ENCODE measurements around the gene AMDHD2.
"Not testable (repeated sequence)": the region's sequence is repeated elsewhere in the genome, so short reads cannot be mapped to it uniquely, and the experiment has no call there.

Gene AMDHD2

GRCh38 chr16:2533912-2534311 lies 13.7 kb downstream of the AMDHD2 start:
- DNase-seq (ENCODE audit: low read depth) = no peak

- DNase-seq (ENCODE audit: low read depth) = not testable (repeated sequence)
These were observed 14.2 kb downstream of the AMDHD2 start for GRCh38 chr16:2534335-2534734.

GRCh38 chr16:2535625-2536013 lies 15.4 kb downstream of the AMDHD2 start:
- DNase-seq (ENCODE audit: low read depth) = no peak

- DNase-seq (ENCODE audit: low read depth) = peak; percentile 93
These were observed 17.5 kb downstream of the AMDHD2 start, which contains the start of gene PDPK1 for GRCh38 chr16:2537451-2538379. PDPK1 (plus strand) TSS chr16:2538021; CDS start chr16:2538113, 92 bp downstream.

GRCh38 chr16:2539192-2539844 lies 19.1 kb downstream of the AMDHD2 start:
- not testable (repeated sequence) for DNase-seq (ENCODE audit: low read depth)

GRCh38 chr16:2539845-2540458 lies 19.8 kb downstream of the AMDHD2 start:
- DNase-seq (ENCODE audit: low read depth) = not testable (repeated sequence)

GRCh38 chr16:2540912-2541311 lies 20.7 kb downstream of the AMDHD2 start:
- DNase-seq (ENCODE audit: low read depth) = not testable (repeated sequence)

- not testable (repeated sequence) for DNase-seq (ENCODE audit: low read depth)
These were observed 21.2 kb downstream of the AMDHD2 start for GRCh38 chr16:2541409-2541808.

- DNase-seq (ENCODE audit: low read depth) = not testable (repeated sequence)
These were observed 23.6 kb downstream of the AMDHD2 start for GRCh38 chr16:2543771-2544170.

GRCh38 chr16:2550283-2550878 lies 30.2 kb downstream of the AMDHD2 start:
- DNase-seq (ENCODE audit: low read depth) = not testable (repeated sequence)

- DNase-seq (ENCODE audit: low read depth) = not testable (repeated sequence)
These were observed 31.3 kb downstream of the AMDHD2 start for GRCh38 chr16:2551420-2551889.

GRCh38 chr16:2554709-2555425 lies 34.7 kb downstream of the AMDHD2 start:
- DNase-seq (ENCODE audit: low read depth) = not testable (repeated sequence)

GRCh38 chr16:2557150-2557549 lies 37.0 kb downstream of the AMDHD2 start:
- DNase-seq (ENCODE audit: low read depth) = not testable (repeated sequence)

- DNase-seq (ENCODE audit: low read depth) = not testable (repeated sequence)
These were observed 40.1 kb downstream of the AMDHD2 start for GRCh38 chr16:2560131-2560797.

- peak; percentile 24 for DNase-seq (ENCODE audit: low read depth)
These were observed 40.6 kb downstream of the AMDHD2 start for GRCh38 chr16:2560798-2561133.

- not testable (repeated sequence) for DNase-seq (ENCODE audit: low read depth)
These were observed 47.3 kb downstream of the AMDHD2 start for GRCh38 chr16:2567506-2567905.

GRCh38 chr16:2568573-2568972 lies 48.4 kb downstream of the AMDHD2 start:
- DNase-seq (ENCODE audit: low read depth) = not testable (repeated sequence)

GRCh38 chr16:2572704-2573103 lies 52.5 kb downstream of the AMDHD2 start:
- DNase-seq (ENCODE audit: low read depth) = not testable (repeated sequence)

- DNase-seq (ENCODE audit: low read depth) = not testable (repeated sequence)
These were observed 55.7 kb downstream of the AMDHD2 start for GRCh38 chr16:2575839-2576238.

- DNase-seq (ENCODE audit: low read depth) = not testable (repeated sequence)
These were observed 56.9 kb downstream of the AMDHD2 start for GRCh38 chr16:2577044-2577443.

GRCh38 chr16:2578905-2579304 lies 58.7 kb downstream of the AMDHD2 start:
- not testable (repeated sequence) for DNase-seq (ENCODE audit: low read depth)

All from stimulated activated CD8-positive, alpha-beta memory T cell treated with anti-CD3 and anti-CD28 coated beads, Interleukin-12 subunit alpha, Interleukin-12 subunit beta, amount 100 ng/mL, for 4 hours (primary cell).